Right lung (tissue), 5 donors: ENCODE results near the gene SDHA. TPM values are rescaled to one million over a fixed set of nuclear protein-coding genes. Genes with fewer than 3 reads are reported as not detected.
"Not testable (repeated sequence)": the region's sequence is repeated elsewhere in the genome, so short reads cannot be mapped to it uniquely, and the experiment has no call there.

Experiments used
- DNase-seq, 2 donors: peaks; one replicate each; pipeline ENCODE4 v3.0.0-alpha.2; 2013
- polyA plus RNA-seq, 5 donors: library from polyadenylated mRNA; unstranded; fragments of 120-200 nt; gene quantifications; one replicate each; pipeline versions ENCODE4 v1.2.1 to v1.2.3, GENCODE V29; 2013; ENCODE audit warnings: inconsistent platforms in 1 of 5, low replicate concordance in 1 of 5; ENCODE audit not compliant: insufficient read length in 5 of 5, insufficient read depth in 1 of 5

SDHA gene
- polyA plus RNA-seq, 5 donors: 89.1 to 112 (median 96.3) TPM

- DNase-seq: no peak
Measured at GRCh38 chr5:196350-196749, 21.8 kb upstream of the SDHA start.

- not testable (repeated sequence) for DNase-seq
Measured at GRCh38 chr5:197031-197430, 21.1 kb upstream of the SDHA start.

GRCh38 chr5:197892-198489, 20.1 kb upstream of the SDHA start:
- no peak for DNase-seq

- no peak for DNase-seq
Measured at GRCh38 chr5:198516-199196, 19.5 kb upstream of the SDHA start.

- DNase-seq: no peak
Measured at GRCh38 chr5:199197-199949, 18.7 kb upstream of the SDHA start.

- DNase-seq: no peak
Measured at GRCh38 chr5:199950-200645, 18.0 kb upstream of the SDHA start.

GRCh38 chr5:200985-201384, 17.1 kb upstream of the SDHA start:
- no peak for DNase-seq

- no peak for DNase-seq
Measured at GRCh38 chr5:201672-202071, 16.4 kb upstream of the SDHA start.

GRCh38 chr5:203246-203930, 14.7 kb upstream of the SDHA start:
- no peak for DNase-seq

- no peak for DNase-seq
Measured at GRCh38 chr5:204001-204400, 14.1 kb upstream of the SDHA start.

- no peak for DNase-seq
Measured at GRCh38 chr5:204462-204861, 13.7 kb upstream of the SDHA start.

- no peak for DNase-seq
Measured at GRCh38 chr5:204966-205670, 13.0 kb upstream of the SDHA start.

GRCh38 chr5:206406-206805, 11.7 kb upstream of the SDHA start:
- no peak for DNase-seq

GRCh38 chr5:206927-207536, 11.1 kb upstream of the SDHA start:
- DNase-seq: no peak

- DNase-seq: no peak
Measured at GRCh38 chr5:207599-207998, 10.5 kb upstream of the SDHA start.

- DNase-seq: no peak
Measured at GRCh38 chr5:208449-209114, 9.5 kb upstream of the SDHA start.

GRCh38 chr5:213803-214395, 4.2 kb upstream of the SDHA start:
- no peak for DNase-seq

- not testable (repeated sequence) for DNase-seq
Measured at GRCh38 chr5:215256-215655, 2.9 kb upstream of the SDHA start.

- not testable (repeated sequence) for DNase-seq
Measured at GRCh38 chr5:216076-216475, 2.0 kb upstream of the SDHA start.
